ENCODE results near the gene SHC4. TPM values are rescaled to one million over a fixed set of nuclear protein-coding genes. Genes with fewer than 3 reads are reported as not detected.

SHC4 gene
- total and polyA plus RNA-seq, 2 of the 8 experiments (the other 6 are each of a cell fraction or from before 2014, with no cell fraction given), result 0.15 to 0.30 TPM

DNA sequence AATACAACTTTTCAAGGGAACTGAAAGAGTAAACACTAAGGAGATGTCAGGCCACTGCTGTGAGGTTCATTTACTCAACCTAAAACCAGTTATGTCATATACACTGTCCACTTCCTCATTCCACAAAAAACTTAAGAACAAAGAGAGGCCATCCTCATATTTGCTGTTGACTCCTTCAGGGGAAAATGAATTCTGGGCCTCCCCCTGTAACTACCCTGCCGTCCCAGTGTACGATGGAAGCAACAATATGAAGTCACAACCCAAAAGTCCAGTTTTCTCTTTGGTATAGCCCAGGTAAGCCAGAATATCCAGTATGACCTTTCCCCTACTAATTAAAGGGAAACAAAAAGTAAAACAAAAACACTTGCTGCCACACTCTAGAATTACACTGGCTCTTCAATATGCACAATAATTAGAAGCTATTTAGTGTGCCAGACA is 169.0 kb downstream of the SHC4 start:
- DNase-seq (ENCODE audit: low read depth in 1 of 2, low spot score in 2 of 2) (no peak), FAIRE-seq (no peak)
- no peak overlapping the region for H2BK15ac ChIP-seq (ENCODE audit: low read length)
- no peak overlapping the region for H2AK5ac ChIP-seq (ENCODE audit: low read depth, low read length)
- H3K4me3 ChIP-seq (ENCODE audit: extremely low read depth in 1 of 4, insufficient read depth in 2 of 4, low read depth in 3 of 4, low read length in 4 of 4), result no peak overlapping the region
- H4K8ac ChIP-seq (ENCODE audit: extremely low read depth, insufficient read depth, low read length), result no peak overlapping the region
- no peak overlapping the region for H2AFZ ChIP-seq (ENCODE audit: low read length)
- no peak overlapping the region for H2BK120ac ChIP-seq (replicated peaks; ENCODE audit: low read depth, low read length)
- H2BK20ac ChIP-seq (ENCODE audit: low read length), result no peak overlapping the region
- H3K23me2 ChIP-seq (ENCODE audit: low read depth, low read length), result no peaks in the 10 kb centered on the region
- peaks cover 2% of the 10 kb centered on the region in 2 experiments for H4K20me1 ChIP-seq (replicated peaks in 1 of 2; ENCODE audit: control insufficient read depth in 1 of 2, insufficient read depth in 2 of 2, low read length in 2 of 2)
- peaks cover 0 to 3% (median 1%) of the 10 kb centered on the region in 4 experiments; a peak in 3 of 7 replicates for H3K4me1 ChIP-seq (replicated peaks in 1 of 4; ENCODE audit: control insufficient read depth in 3 of 4, insufficient read depth in 4 of 4, low read length in 3 of 4)
- H3K14ac ChIP-seq (ENCODE audit: insufficient read length), result no peak overlapping the region
- H3K79me1 ChIP-seq (ENCODE audit: low read depth, low read length), result no peaks in the 10 kb centered on the region
- no peaks in the 10 kb centered on the region for H3K27me3 ChIP-seq (replicated peaks in 1 of 4; ENCODE audit: control insufficient read depth in 3 of 4, extremely low read depth in 1 of 4, insufficient read depth in 3 of 4, low read length in 3 of 4)
- ChIA-PET POLR2A (ENCODE audit: partially characterized antibody) (no interaction called here), CTCF (ENCODE audit: partially characterized antibody) (no interaction called here)
- no peak overlapping the region for H3K9ac ChIP-seq (replicated peaks in 1 of 4; ENCODE audit: extremely low read depth in 1 of 4, low read depth in 3 of 4, low read length in 3 of 4)
- H3K4me2 ChIP-seq (ENCODE audit: insufficient read depth in 1 of 2, low read depth in 2 of 2, low read length in 2 of 2), result no peak overlapping the region
- H3K18ac ChIP-seq (ENCODE audit: extremely low read depth, low read length), result no peak overlapping the region
- 94% methylated on average over 2 of the region's 2 CpGs; no CpG with 5 or more reads in 1 of the 2 experiments for WGBS, 2 experiments (ENCODE audit: extremely low coverage in 1 of 2, insufficient coverage in 1 of 2, insufficient read length in 1 of 2, insufficient replicate concordance in 2 of 2, low coverage in 1 of 2, low lambda C conversion rate in 2 of 2, missing lambda C conversion rate in 1 of 2)
- H3K56ac ChIP-seq (replicated peaks; ENCODE audit: insufficient read length, low read depth, low read length), result no peak overlapping the region
- H3K27ac ChIP-seq (ENCODE audit: low read depth, low read length), result no peak overlapping the region; the same call in 1 of the 2 replicates
- peaks cover 0 to 42% (median 8%) of the 10 kb centered on the region in 4 experiments; a peak in 5 of 8 replicates for H3K36me3 ChIP-seq (ENCODE audit: control insufficient read depth in 2 of 4, insufficient read depth in 4 of 4, low read length in 3 of 4)
- H3K9me3 ChIP-seq (ENCODE audit: insufficient read depth in 2 of 2, low read depth in 1 of 2, low read length in 1 of 2), result no peaks in the 10 kb centered on the region
- H3K79me2 ChIP-seq (ENCODE audit: control insufficient read depth in 1 of 2, insufficient read depth in 2 of 2, low read length in 2 of 2), result peaks cover 0 to 11% of the 10 kb centered on the region in 2 experiments; a peak in 2 of 4 replicates
- no peak overlapping the region for H2BK5ac ChIP-seq (ENCODE audit: low read depth, low read length)
- H4K91ac ChIP-seq (replicated peaks; ENCODE audit: insufficient read length, low read length), result no peak overlapping the region
- no peak overlapping the region for H4K5ac ChIP-seq (ENCODE audit: insufficient read length, low read depth, low read length)
- no peak overlapping the region for H2BK12ac ChIP-seq (ENCODE audit: low read depth, low read length)
- no peak overlapping the region for H3K23ac ChIP-seq (ENCODE audit: insufficient read length)
- H3K4ac ChIP-seq (replicated peaks; ENCODE audit: insufficient read length, low read depth, low read length), result no peak overlapping the region
- no peak for TF ChIP-seq FOSL1 (IDR thresholded peaks at IDR 0.05; ENCODE audit: insufficient read depth, low read depth, low read length)
- TF ChIP-seq ZNF274 (IDR thresholded peaks at IDR 0.05; ENCODE audit: borderline replicate concordance, extremely low read depth, low read length), result no peak
- TF ChIP-seq RBBP5 (IDR thresholded peaks at IDR 0.05; ENCODE audit: borderline replicate concordance, low read depth, low read length), result no peak
- no peak for TF ChIP-seq EGR1 (IDR thresholded peaks at IDR 0.05; ENCODE audit: borderline replicate concordance, low read depth, low read length)
- no peak for TF ChIP-seq TEAD4 (IDR thresholded peaks at IDR 0.05; ENCODE audit: low read depth, low read length)
- TF ChIP-seq SRF (IDR thresholded peaks at IDR 0.05; ENCODE audit: low read depth, low read length), result no peak
- no peak for TF ChIP-seq HDAC2 (IDR thresholded peaks at IDR 0.05; ENCODE audit: borderline replicate concordance in 1 of 2, low read depth in 2 of 2, low read length in 2 of 2)
- no peak for TF ChIP-seq CREB1 (IDR thresholded peaks at IDR 0.05)
- TF ChIP-seq JUND (IDR thresholded peaks at IDR 0.05; ENCODE audit: low read length), result no peak
- TF ChIP-seq PHF8 (conservative IDR thresholded peaks at IDR 0.05; ENCODE audit: low read depth, low read length), result no peak
- TF ChIP-seq CBX8 (IDR thresholded peaks at IDR 0.05; ENCODE audit: borderline replicate concordance, low read depth, low read length), result no peak
- no peak for TF ChIP-seq JUN (IDR thresholded peaks at IDR 0.05; ENCODE audit: low read depth, low read length)
- TF ChIP-seq SP1 (IDR thresholded peaks at IDR 0.05; ENCODE audit: low read depth, low read length), result no peak
- TF ChIP-seq BRCA1 (IDR thresholded peaks at IDR 0.05; ENCODE audit: low read depth, low read length), result no peak
